ENCODE data around the gene EID1. TPM values are rescaled to one million over a fixed set of nuclear protein-coding genes. Genes with fewer than 3 reads are reported as not detected.
A peak's percentile ranks its signal among the peaks of the same experiment; 100 is the strongest.

The EID1 gene
- total RNA-seq, 1 donor from 2014 or later, result 165 TPM

DNA sequence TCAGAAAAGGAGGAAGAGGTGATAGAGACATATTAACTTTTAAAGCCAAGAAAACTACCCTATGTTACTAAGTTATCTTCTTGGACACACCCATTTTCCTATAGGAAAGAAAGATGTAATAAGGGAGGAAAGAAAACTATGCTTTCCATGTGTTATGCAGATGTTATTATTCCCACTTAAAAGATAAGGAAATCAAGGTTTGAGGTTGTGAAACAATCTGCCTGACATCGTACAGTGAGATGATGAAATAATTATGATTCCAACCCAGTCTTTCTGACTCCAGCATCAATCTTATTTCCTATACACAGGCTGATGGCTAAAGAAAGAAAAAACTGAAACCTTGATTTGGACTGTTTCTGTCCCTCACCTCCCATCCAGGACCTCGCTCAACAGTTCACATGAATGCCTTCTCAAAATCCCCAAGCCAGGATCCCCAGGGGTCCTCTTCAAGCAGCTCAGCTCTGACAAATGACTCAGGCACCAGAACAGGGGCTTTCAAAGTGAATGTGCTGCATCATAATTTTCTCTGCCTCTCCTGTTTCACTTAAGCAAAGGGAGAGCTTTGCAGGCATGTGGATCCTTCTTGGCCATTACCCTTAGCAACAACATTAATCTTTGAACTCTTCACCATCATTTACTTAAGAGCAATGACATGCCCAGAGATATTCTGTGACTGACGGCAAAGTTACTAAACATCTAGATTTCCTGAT lies 12.4 kb upstream of the EID1 start:
- Histone ChIP-seq H3K4me2 (ENCODE audit: low read length) (peak overlapping the region; percentile 60), H3K27me3 (ENCODE audit: insufficient read depth, low read length) (no peaks in the 10 kb centered on the region), H3K79me2 (ENCODE audit: insufficient read depth, low read length) (no peaks in the 10 kb centered on the region), H2AFZ (ENCODE audit: low read depth, low read length) (peak overlapping the region; percentile 14), H3K9me3 (ENCODE audit: insufficient read depth, low read depth, low read length) (no peaks in the 10 kb centered on the region), H4K20me1 (ENCODE audit: insufficient read depth, low read length) (no peaks in the 10 kb centered on the region), H3K36me3 (ENCODE audit: insufficient read depth, low read length) (no peaks in the 10 kb centered on the region), H3K4me3 (ENCODE audit: insufficient read depth, low read depth, low read length) (no peak overlapping the region), H3K9ac (ENCODE audit: low read length) (peak overlapping the region; percentile 37), H3K27ac (ENCODE audit: low read depth, low read length) (peak overlapping the region; percentile 68), H3K4me1 (ENCODE audit: insufficient read depth, low read length) (peaks cover 28% of the 10 kb centered on the region)
- Mint-ChIP-seq H3K27ac (ENCODE audit: unreplicated experiment) (peak overlapping the region; percentile 73), H3K27me3 (ENCODE audit: low read depth, unreplicated experiment) (no peaks in the 10 kb centered on the region), H3K9me3 (ENCODE audit: unreplicated experiment) (no peaks in the 10 kb centered on the region), H3K4me3 (ENCODE audit: unreplicated experiment) (no peak overlapping the region), H3K4me1 (ENCODE audit: low read depth, unreplicated experiment) (peaks cover 32% of the 10 kb centered on the region), H3K36me3 (ENCODE audit: low read depth, unreplicated experiment) (no peaks in the 10 kb centered on the region)
- TF ChIP-seq EZH2 (IDR thresholded peaks at IDR 0.05; ENCODE audit: insufficient read depth, low read length), result no peak
- TF ChIP-seq, protein P1, sequence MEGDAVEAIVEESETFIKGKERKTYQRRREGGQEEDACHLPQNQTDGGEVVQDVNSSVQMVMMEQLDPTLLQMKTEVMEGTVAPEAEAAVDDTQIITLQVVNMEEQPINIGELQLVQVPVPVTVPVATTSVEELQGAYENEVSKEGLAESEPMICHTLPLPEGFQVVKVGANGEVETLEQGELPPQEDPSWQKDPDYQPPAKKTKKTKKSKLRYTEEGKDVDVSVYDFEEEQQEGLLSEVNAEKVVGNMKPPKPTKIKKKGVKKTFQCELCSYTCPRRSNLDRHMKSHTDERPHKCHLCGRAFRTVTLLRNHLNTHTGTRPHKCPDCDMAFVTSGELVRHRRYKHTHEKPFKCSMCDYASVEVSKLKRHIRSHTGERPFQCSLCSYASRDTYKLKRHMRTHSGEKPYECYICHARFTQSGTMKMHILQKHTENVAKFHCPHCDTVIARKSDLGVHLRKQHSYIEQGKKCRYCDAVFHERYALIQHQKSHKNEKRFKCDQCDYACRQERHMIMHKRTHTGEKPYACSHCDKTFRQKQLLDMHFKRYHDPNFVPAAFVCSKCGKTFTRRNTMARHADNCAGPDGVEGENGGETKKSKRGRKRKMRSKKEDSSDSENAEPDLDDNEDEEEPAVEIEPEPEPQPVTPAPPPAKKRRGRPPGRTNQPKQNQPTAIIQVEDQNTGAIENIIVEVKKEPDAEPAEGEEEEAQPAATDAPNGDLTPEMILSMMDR (IDR thresholded peaks at IDR 0.05; ENCODE audit: insufficient read depth, low read depth, low read length), result no peak
- DNase-seq (ENCODE audit: low read depth), result peak; percentile 72
- FAIRE-seq, result peak; percentile 23

DNA sequence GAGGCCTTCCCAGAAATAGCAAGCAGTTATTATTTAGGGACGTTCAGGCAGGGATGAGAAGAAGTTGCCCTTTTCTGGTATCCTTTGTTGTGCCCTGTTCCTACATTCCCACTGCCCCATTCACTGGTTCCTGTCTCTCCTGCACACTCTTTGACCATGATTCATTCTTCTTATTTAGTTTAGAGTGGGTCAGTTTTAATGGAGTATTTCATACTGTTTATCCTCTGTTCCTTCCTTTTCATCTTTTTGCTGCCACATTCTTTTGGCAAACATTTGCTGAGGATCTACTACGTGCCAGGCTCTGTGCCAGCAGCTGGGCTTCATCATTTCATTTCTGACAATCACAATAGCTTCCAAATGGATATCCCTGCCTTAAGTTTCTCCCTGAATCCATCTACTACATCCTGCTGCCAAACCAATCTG lies 11.8 kb upstream of the EID1 start:
- peak; percentile 59 for DNase-seq (ENCODE audit: low read depth)
- Histone ChIP-seq H2AFZ (ENCODE audit: low read depth, low read length) (peak overlapping the region; percentile 14), H3K27ac (ENCODE audit: low read depth, low read length) (peak overlapping the region; percentile 68), H3K4me2 (ENCODE audit: low read length) (peak overlapping the region; percentile 60), H3K9ac (ENCODE audit: low read length) (peak overlapping the region; percentile 37), H4K20me1 (ENCODE audit: insufficient read depth, low read length) (no peaks in the 10 kb centered on the region), H3K36me3 (ENCODE audit: insufficient read depth, low read length) (no peaks in the 10 kb centered on the region), H3K4me3 (ENCODE audit: insufficient read depth, low read depth, low read length) (no peak overlapping the region), H3K27me3 (ENCODE audit: insufficient read depth, low read length) (no peaks in the 10 kb centered on the region), H3K4me1 (ENCODE audit: insufficient read depth, low read length) (peaks cover 28% of the 10 kb centered on the region), H3K79me2 (ENCODE audit: insufficient read depth, low read length) (no peaks in the 10 kb centered on the region), H3K9me3 (ENCODE audit: insufficient read depth, low read depth, low read length) (no peaks in the 10 kb centered on the region)
- TF ChIP-seq, protein P1 (IDR thresholded peaks at IDR 0.05; ENCODE audit: insufficient read depth, low read depth, low read length), result no peak
- no peak for TF ChIP-seq EZH2 (IDR thresholded peaks at IDR 0.05; ENCODE audit: insufficient read depth, low read length)
- Mint-ChIP-seq H3K36me3 (ENCODE audit: low read depth, unreplicated experiment) (no peaks in the 10 kb centered on the region), H3K4me3 (ENCODE audit: unreplicated experiment) (peak overlapping the region; percentile 56), H3K9me3 (ENCODE audit: unreplicated experiment) (no peaks in the 10 kb centered on the region), H3K27ac (ENCODE audit: unreplicated experiment) (peak overlapping the region; percentile 36), H3K27me3 (ENCODE audit: low read depth, unreplicated experiment) (no peaks in the 10 kb centered on the region), H3K4me1 (ENCODE audit: low read depth, unreplicated experiment) (peaks cover 32% of the 10 kb centered on the region)
- FAIRE-seq, result peak; percentile 47

DNA sequence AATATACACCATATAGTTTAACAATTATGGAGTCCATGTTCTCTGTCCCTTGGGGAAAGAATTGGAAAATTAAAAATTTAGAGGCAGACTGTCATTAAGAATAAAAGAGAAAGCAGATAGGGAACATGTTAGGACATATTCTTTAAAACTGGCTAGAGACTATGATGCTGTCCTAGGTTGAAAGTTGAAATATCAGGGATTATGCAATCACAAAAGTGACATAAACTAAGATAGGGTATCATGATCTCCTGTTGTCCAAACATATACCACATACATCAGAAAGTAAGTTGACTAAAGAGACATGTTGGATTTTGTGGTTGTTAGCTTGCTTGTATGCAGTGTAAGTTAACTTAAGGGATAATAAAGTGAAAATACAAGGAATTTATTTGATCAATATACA lies 9.9 kb upstream of the EID1 start:
- H3K36me3 ChIP-seq (ENCODE audit: insufficient read depth, low read length), result no peaks in the 10 kb centered on the region
- DNase-seq (ENCODE audit: low read depth), result no peak
- no peak overlapping the region for H3K27ac Mint-ChIP-seq (ENCODE audit: unreplicated experiment)
- H3K27me3 ChIP-seq (ENCODE audit: insufficient read depth, low read length), result no peaks in the 10 kb centered on the region
- no peak for TF ChIP-seq EZH2 (IDR thresholded peaks at IDR 0.05; ENCODE audit: insufficient read depth, low read length)
- TF ChIP-seq, protein P1 (IDR thresholded peaks at IDR 0.05; ENCODE audit: insufficient read depth, low read depth, low read length), result no peak
- no peaks in the 10 kb centered on the region for H3K36me3 Mint-ChIP-seq (ENCODE audit: low read depth, unreplicated experiment)
- peaks cover 28% of the 10 kb centered on the region for H3K4me1 ChIP-seq (ENCODE audit: insufficient read depth, low read length)
- no peak overlapping the region for H3K4me2 ChIP-seq (ENCODE audit: low read length)
- no peaks in the 10 kb centered on the region for H3K27me3 Mint-ChIP-seq (ENCODE audit: low read depth, unreplicated experiment)
- H3K4me1 Mint-ChIP-seq (ENCODE audit: low read depth, unreplicated experiment), result peaks cover 25% of the 10 kb centered on the region
- no peaks in the 10 kb centered on the region for H3K9me3 Mint-ChIP-seq (ENCODE audit: unreplicated experiment)
- no peak overlapping the region for H3K4me3 ChIP-seq (ENCODE audit: insufficient read depth, low read depth, low read length)
- H2AFZ ChIP-seq (ENCODE audit: low read depth, low read length), result no peak overlapping the region
- no peak overlapping the region for H3K9ac ChIP-seq (ENCODE audit: low read length)
- no peak overlapping the region for H3K27ac ChIP-seq (ENCODE audit: low read depth, low read length)
- no peaks in the 10 kb centered on the region for H3K79me2 ChIP-seq (ENCODE audit: insufficient read depth, low read length)
- no peaks in the 10 kb centered on the region for H3K9me3 ChIP-seq (ENCODE audit: insufficient read depth, low read depth, low read length)
- no peak for FAIRE-seq
- no peaks in the 10 kb centered on the region for H4K20me1 ChIP-seq (ENCODE audit: insufficient read depth, low read length)
- no peak overlapping the region for H3K4me3 Mint-ChIP-seq (ENCODE audit: unreplicated experiment)
